ENCODE measurements around the gene CNIH1. TPM values are rescaled to one million over a fixed set of nuclear protein-coding genes. Genes with fewer than 3 reads are reported as not detected.

Gene CNIH1
- total RNA-seq, 4 donors from 2014 or later: 95.1 to 204 (median 164) TPM

DNA sequence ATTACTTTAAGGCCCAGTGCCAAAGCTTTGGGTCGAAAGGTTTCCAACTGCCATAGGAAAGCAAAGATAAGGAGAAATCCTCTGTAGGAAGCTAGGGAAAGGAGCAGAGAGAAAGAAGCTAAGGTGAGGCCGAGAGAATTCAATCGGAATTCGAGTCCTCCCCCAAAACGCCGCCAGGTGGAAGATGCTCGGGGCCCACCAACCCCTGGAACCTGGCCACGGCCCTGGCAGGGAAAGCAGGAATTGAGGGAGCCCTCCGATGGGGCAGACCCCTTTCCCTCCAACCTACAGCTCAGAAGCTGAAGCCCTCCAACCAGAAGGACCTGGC is 47.1 kb upstream of the CNIH1 start:
- Histone ChIP-seq H3K4me1 (peaks cover 0 to 63% (median 11%) of the 10 kb centered on the region in 3 donors), H3K27ac (peak overlapping the region; percentile 90 to 96 (median 95)), H3K4me3 (peak overlapping the region; percentile 50 to 88 (median 76)), H3K9me3 (no peaks in the 10 kb centered on the region), H3K36me3 (peaks cover 0 to 1% (median 0%) of the 10 kb centered on the region in 3 donors), H3K27me3 (no peaks in the 10 kb centered on the region)
- intact Hi-C loops (cut with DNase I): no loop called here
- DNase-seq: no peak
- 0 to 1% methylated on average over 8 to 9 of the region's 9 CpGs for WGBS, 2 donors
- TF ChIP-seq POLR2A (IDR thresholded peaks at IDR 0.05): no peak
- TF ChIP-seq, protein P1, sequence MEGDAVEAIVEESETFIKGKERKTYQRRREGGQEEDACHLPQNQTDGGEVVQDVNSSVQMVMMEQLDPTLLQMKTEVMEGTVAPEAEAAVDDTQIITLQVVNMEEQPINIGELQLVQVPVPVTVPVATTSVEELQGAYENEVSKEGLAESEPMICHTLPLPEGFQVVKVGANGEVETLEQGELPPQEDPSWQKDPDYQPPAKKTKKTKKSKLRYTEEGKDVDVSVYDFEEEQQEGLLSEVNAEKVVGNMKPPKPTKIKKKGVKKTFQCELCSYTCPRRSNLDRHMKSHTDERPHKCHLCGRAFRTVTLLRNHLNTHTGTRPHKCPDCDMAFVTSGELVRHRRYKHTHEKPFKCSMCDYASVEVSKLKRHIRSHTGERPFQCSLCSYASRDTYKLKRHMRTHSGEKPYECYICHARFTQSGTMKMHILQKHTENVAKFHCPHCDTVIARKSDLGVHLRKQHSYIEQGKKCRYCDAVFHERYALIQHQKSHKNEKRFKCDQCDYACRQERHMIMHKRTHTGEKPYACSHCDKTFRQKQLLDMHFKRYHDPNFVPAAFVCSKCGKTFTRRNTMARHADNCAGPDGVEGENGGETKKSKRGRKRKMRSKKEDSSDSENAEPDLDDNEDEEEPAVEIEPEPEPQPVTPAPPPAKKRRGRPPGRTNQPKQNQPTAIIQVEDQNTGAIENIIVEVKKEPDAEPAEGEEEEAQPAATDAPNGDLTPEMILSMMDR (IDR thresholded peaks at IDR 0.05): peak in 2 of 6 experiments; percentile 25 to 32

DNA sequence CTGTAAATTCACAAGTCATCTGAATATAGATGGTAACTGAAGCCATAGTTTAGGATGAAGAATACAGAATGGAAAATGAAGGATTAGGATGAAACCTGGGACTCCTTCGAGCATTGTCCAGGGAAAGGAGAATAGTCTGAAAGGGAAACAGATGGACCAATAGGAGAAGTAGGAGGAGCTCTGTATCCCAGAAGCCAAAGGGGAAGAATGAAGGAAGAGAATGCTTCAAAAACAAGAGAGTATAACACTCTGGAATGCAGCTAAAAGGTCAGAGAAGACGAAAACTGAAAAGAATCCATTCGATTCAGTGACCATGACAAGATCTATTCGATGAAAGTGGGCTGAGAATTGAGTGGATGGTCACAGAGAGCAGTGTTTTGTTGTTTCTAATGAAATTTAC is 46.6 kb upstream of the CNIH1 start:
- WGBS, 2 donors: 29 to 30% methylated on average over 4 of the region's 4 CpGs
- intact Hi-C loops (cut with DNase I): no loop called here

DNA sequence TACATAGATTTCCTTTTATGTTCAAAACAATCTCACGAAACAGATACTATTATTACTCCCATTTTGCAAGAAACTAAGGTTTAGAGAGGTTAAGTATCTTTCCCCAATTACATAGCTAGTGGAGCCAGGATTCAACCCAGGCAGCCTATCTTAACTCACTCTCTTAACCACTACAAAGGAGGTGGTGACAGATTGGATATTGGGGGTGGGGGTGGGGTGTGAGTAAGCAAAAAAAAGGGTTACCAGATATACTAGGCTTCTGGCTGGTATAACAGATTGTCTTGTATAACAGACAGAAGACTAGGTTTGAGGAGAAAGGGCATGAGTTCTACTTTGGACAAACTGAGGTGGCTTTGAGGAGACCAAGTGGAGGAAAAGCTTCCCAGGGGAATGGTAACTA is 45.5 kb upstream of the CNIH1 start:
- peaks cover 0 to 9% (median 0%) of the 10 kb centered on the region in 3 donors for H3K36me3 ChIP-seq
- H3K27ac ChIP-seq: no peak overlapping the region
- DNase-seq: no peak
- H3K9me3 ChIP-seq: no peaks in the 10 kb centered on the region
- peaks cover 0 to 72% (median 11%) of the 10 kb centered on the region in 3 donors for H3K4me1 ChIP-seq
- no peaks in the 10 kb centered on the region for H3K27me3 ChIP-seq
- WGBS, 2 donors: 80 to 83% methylated on average over 1 of the region's 1 CpG
- H3K4me3 ChIP-seq: no peak overlapping the region
- no peak for TF ChIP-seq POLR2A (IDR thresholded peaks at IDR 0.05)
- TF ChIP-seq, protein P1 (IDR thresholded peaks at IDR 0.05): no peak
- intact Hi-C loops (cut with DNase I): no loop called here

More for the DNA sequence above, 46.6 kb upstream of the CNIH1 start:
- H3K9me3 ChIP-seq: no peaks in the 10 kb centered on the region
- no peak for DNase-seq
- peaks cover 0 to 66% (median 11%) of the 10 kb centered on the region in 3 donors for H3K4me1 ChIP-seq
- peaks cover 0 to 7% (median 0%) of the 10 kb centered on the region in 3 donors for H3K36me3 ChIP-seq
- peak overlapping the region; percentile 50 to 88 (median 76) for H3K4me3 ChIP-seq
- no peaks in the 10 kb centered on the region for H3K27me3 ChIP-seq
- peak in 1 of 4 donors; percentile 13 for TF ChIP-seq POLR2A (IDR thresholded peaks at IDR 0.05)
- TF ChIP-seq, protein P1 (IDR thresholded peaks at IDR 0.05): no peak
- H3K27ac ChIP-seq: peak overlapping the region; percentile 90 to 96 (median 95)

DNA sequence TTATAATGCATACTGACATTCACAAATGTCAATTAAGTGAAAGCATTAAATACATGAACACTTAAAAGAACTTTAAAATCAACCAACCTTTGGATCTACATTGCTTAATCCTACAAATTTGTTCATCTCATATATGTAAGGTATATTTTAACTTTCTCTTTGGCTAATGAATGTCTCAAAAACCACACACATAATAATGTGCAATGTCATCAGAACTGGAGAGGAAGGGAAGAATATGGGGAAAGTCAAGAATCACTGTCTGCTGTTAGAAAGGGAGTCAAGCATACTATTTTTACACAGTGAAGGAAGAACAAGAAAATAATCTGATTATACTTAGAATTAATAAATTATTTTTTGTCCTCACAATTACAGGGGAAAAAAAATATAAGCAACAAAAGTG is 42.7 kb upstream of the CNIH1 start:
- no peak overlapping the region for H3K27ac ChIP-seq
- no peak overlapping the region for H3K4me3 ChIP-seq
- peaks cover 0 to 21% (median 0%) of the 10 kb centered on the region in 3 donors for H3K36me3 ChIP-seq
- H3K9me3 ChIP-seq: no peaks in the 10 kb centered on the region
- no peak for DNase-seq
- intact Hi-C loops (cut with DNase I): no loop called here
- peaks cover 0 to 72% (median 8%) of the 10 kb centered on the region in 3 donors for H3K4me1 ChIP-seq
- TF ChIP-seq, protein P1 (IDR thresholded peaks at IDR 0.05): no peak
- TF ChIP-seq POLR2A (IDR thresholded peaks at IDR 0.05): no peak
- H3K27me3 ChIP-seq: no peaks in the 10 kb centered on the region

DNA sequence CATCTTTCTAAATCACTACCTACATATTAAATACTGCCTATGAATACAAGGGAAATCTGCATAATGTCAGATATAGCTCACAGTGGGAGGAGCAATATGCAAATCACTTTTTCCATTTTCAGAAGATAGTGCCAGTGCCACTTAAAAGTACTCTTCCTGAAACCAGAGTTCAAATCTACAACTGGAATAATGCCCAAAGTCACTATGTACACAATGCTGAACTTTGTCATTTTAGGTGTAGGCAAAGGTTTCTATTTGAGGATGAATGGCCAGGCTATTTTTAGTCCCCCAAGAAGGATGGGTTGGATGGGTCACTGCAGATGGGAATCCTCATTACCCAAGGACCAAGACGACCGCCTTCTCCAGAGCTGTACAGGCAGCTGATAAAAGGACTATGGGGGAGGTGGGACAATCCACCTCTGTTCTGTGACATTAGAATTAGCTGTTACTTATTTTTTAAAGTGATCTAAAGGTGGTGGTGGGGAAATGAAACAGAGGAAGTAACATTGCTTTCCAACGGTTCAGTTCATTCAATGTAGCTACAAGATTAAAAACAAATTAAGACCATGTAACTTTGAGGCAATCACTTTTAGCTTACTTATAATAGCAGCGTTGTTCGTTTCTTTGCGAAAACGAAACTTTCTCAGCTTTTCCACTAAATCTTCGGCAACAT is 42.0 kb upstream of the CNIH1 start:
- intact Hi-C loops (cut with DNase I): no loop called here
- H3K9me3 ChIP-seq: no peaks in the 10 kb centered on the region
- TF ChIP-seq, protein P1 (IDR thresholded peaks at IDR 0.05): no peak
- no peak for TF ChIP-seq POLR2A (IDR thresholded peaks at IDR 0.05)
- peaks cover 0 to 70% (median 8%) of the 10 kb centered on the region in 3 donors for H3K4me1 ChIP-seq
- no peaks in the 10 kb centered on the region for H3K27me3 ChIP-seq
- no peak for DNase-seq
- no peak overlapping the region for H3K4me3 ChIP-seq
- peaks cover 0 to 28% (median 0%) of the 10 kb centered on the region in 3 donors for H3K36me3 ChIP-seq
- 65 to 77% methylated on average over 8 of the region's 8 CpGs for WGBS, 2 donors
- H3K27ac ChIP-seq: no peak overlapping the region
